ENCODE results near the gene PKNOX1.
"Not testable (repeated sequence)": the region's sequence is repeated elsewhere in the genome, so short reads cannot be mapped to it uniquely, and the experiment has no call there.

PKNOX1 gene

DNA sequence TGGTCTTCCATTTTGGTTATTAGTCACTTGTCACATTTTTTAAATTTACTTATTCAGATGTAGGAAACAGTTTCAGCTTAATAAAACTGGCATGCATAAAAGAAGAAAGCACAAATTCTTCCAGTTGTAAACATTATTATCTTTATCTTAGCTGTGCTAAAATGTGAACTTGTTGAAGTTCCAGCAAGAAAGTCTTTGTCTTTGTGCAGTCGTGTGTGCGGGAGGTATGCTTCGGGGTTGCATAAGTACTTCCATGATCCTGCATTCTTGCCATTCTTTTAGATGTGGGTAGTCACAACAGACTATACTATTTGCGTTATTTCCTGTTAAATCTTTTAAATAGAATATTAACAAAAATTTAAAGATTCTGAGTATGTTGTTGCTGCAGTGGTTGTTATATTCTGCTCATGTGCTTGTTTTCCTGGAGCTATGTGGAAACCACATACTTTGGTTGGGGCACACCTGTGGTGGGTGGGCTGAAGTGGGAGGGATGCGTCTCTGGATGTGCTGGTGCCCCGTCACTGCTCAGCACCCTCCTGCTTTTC is 51.3 kb downstream of the PKNOX1 start:
- Histone ChIP-seq H3K4me3 (ENCODE audit: low read length) (no peak overlapping the region), H3K4me1 (ENCODE audit: control insufficient read depth, low read depth, low read length) (no peaks in the 10 kb centered on the region), H3K27me3 (ENCODE audit: control insufficient read depth, insufficient read depth, low read length) (no peaks in the 10 kb centered on the region), H3K36me3 (ENCODE audit: control insufficient read depth, low read depth, low read length) (peaks cover 41% of the 10 kb centered on the region), H3K9me3 (ENCODE audit: control insufficient read depth, low read depth, low read length) (no peaks in the 10 kb centered on the region), H3K27ac (ENCODE audit: low read length) (no peak overlapping the region), H3K9ac (ENCODE audit: low read length) (no peak overlapping the region)

DNA sequence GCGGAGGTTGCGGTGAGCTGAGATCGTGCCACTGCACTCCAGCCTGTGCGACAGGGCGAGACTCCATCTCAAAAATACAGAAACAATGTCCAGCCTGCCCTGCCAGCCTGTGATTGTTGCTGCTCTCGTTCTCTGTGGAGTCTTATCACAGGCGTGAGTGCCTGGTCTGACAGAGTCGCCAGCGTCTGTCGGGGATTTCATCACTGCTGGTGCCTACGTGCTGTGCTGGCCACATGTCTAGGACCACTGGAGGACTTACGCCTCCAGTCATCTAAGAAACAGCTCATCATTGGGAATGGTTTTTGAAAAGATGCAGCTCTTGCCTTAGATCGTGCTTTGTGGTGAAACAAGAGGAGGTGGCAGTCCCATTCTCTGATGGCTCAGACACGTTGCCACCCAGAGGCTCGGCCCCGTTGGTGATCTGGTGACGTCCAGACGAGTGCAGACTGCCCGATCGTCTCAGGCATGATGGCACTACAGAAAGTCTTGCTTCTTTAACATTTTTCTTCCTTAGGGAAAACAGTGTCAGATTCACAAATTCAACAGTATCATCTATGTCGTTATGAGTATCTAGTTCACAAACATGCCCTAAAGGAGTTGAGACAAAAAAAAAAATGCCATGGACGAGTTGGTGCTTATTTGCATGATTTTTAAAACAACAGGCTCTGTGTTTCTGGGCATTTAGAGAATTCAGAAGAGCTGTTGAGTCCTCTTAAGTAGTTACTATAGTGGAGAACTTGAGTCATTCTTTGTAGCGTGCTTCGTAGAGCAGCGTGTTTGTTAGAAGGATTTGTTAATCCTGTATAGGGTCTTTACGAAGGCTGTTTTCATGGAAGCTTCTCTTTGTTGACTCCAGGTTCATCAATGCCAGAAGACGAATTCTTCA is 53.7 kb downstream of the PKNOX1 start:
- no peak overlapping the region for H3K4me3 ChIP-seq (ENCODE audit: low read length)
- no peaks in the 10 kb centered on the region for H3K4me1 ChIP-seq (ENCODE audit: control insufficient read depth, low read depth, low read length)
- H3K9ac ChIP-seq (ENCODE audit: low read length) = no peak overlapping the region
- H3K9me3 ChIP-seq (ENCODE audit: control insufficient read depth, low read depth, low read length) = no peaks in the 10 kb centered on the region
- no peaks in the 10 kb centered on the region for H3K27me3 ChIP-seq (ENCODE audit: control insufficient read depth, insufficient read depth, low read length)
- H3K36me3 ChIP-seq (ENCODE audit: control insufficient read depth, low read depth, low read length) = peaks cover 37% of the 10 kb centered on the region
- H3K27ac ChIP-seq (ENCODE audit: low read length) = no peak overlapping the region

DNA sequence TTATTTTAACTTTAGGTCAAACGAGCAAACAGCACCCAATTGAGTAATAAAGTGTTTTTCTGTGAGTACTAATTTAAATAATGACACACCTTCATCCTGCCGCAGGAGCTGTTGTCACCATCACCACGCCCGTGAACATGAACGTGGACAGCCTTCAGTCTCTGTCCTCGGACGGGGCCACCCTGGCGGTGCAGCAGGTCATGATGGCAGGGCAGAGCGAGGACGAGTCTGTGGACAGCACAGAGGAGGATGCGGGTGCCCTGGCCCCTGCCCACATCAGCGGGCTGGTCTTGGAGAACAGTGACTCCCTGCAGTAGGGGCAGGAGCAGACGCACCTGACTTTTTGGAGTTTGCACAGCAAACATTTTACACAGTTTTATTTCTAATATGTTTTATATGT is 55.4 kb downstream of the PKNOX1 start:
- Histone ChIP-seq H3K9ac (ENCODE audit: low read length) (no peak overlapping the region), H3K36me3 (ENCODE audit: control insufficient read depth, low read depth, low read length) (peaks cover 38% of the 10 kb centered on the region), H3K4me1 (ENCODE audit: control insufficient read depth, low read depth, low read length) (no peaks in the 10 kb centered on the region), H3K9me3 (ENCODE audit: control insufficient read depth, low read depth, low read length) (no peaks in the 10 kb centered on the region), H3K4me3 (ENCODE audit: low read length) (no peak overlapping the region), H3K27me3 (ENCODE audit: control insufficient read depth, insufficient read depth, low read length) (no peaks in the 10 kb centered on the region), H3K27ac (ENCODE audit: low read length) (no peak overlapping the region)

DNA sequence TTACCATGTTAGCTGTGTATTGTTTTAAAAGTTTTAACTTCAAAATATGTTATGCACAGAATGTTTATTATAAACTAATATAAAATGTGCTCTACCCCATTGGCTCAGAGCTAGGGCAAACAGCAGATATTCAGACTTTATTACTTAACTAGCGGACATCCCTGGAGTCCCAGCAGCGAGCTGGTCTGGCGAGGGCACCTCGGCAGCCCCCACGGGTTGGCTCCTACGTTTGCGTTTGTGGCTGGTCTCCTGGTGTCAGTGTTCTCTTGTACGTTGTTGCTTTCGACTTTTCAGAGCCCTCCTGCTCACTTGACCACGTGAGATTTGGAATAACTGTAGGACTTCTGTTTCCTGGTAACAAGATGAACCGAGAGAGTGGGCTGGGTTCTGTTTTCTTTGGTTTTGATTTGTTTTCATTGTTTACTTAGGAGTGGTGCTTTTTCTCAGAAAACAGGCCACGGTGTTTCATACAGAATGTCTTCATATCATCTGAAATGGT is 56.8 kb downstream of the PKNOX1 start:
- no peak overlapping the region for H3K4me3 ChIP-seq (ENCODE audit: low read length)
- H3K27me3 ChIP-seq (ENCODE audit: control insufficient read depth, insufficient read depth, low read length) = no peaks in the 10 kb centered on the region
- H3K4me1 ChIP-seq (ENCODE audit: control insufficient read depth, low read depth, low read length) = no peaks in the 10 kb centered on the region
- no peaks in the 10 kb centered on the region for H3K9me3 ChIP-seq (ENCODE audit: control insufficient read depth, low read depth, low read length)
- H3K9ac ChIP-seq (ENCODE audit: low read length) = no peak overlapping the region
- H3K27ac ChIP-seq (ENCODE audit: low read length) = no peak overlapping the region
- H3K36me3 ChIP-seq (ENCODE audit: control insufficient read depth, low read depth, low read length) = peaks cover 32% of the 10 kb centered on the region

DNA sequence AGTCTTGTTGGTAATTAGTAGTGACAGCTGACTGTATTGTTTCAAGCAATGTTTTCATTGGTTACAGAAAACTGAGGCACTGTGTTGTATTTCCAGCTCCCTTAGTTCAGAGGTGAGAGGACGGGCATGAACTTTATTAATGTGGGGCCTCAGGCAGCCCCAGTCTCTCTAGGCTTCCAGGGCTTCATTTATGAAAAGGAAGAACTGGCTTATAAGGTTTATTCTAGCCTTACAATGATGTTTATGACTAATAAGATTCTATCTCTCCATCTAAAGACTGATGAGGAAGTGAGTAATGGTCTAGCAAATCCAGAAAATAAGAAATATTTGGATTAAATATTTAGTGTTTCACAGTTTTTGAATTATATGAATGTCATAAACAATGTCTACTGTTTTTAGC is 59.7 kb downstream of the PKNOX1 start:
- H3K27ac ChIP-seq (ENCODE audit: low read length) = no peak overlapping the region
- H3K4me1 ChIP-seq (ENCODE audit: control insufficient read depth, low read depth, low read length) = no peaks in the 10 kb centered on the region
- no peaks in the 10 kb centered on the region for H3K27me3 ChIP-seq (ENCODE audit: control insufficient read depth, insufficient read depth, low read length)
- H3K4me3 ChIP-seq (ENCODE audit: low read length) = no peak overlapping the region
- H3K36me3 ChIP-seq (ENCODE audit: control insufficient read depth, low read depth, low read length) = peaks cover 22% of the 10 kb centered on the region
- H3K9ac ChIP-seq (ENCODE audit: low read length) = no peak overlapping the region
- no peaks in the 10 kb centered on the region for H3K9me3 ChIP-seq (ENCODE audit: control insufficient read depth, low read depth, low read length)

DNA sequence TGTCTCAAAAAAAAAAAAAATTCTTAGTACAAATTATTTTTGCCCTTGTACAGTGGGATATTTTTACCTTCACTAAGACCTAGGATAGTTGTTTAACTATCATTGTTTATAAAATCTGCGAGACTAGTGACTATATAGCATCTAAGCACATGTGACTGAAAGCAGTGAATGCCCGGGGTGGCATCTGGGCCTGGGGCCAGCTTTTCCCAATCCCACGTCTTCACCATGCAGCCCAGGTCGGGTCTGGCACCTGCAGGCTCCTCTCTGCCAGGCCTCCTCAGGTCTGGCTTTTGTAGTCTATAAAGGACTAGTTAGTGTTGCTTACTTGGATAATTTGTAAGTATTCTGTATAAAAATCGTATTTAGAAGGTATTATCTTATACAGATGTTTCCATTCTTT is 60.5 kb downstream of the PKNOX1 start:
- Histone ChIP-seq H3K4me3 (ENCODE audit: low read length) (no peak overlapping the region), H3K9me3 (ENCODE audit: control insufficient read depth, low read depth, low read length) (no peaks in the 10 kb centered on the region), H3K27ac (ENCODE audit: low read length) (no peak overlapping the region), H3K9ac (ENCODE audit: low read length) (no peak overlapping the region), H3K4me1 (ENCODE audit: control insufficient read depth, low read depth, low read length) (no peaks in the 10 kb centered on the region), H3K27me3 (ENCODE audit: control insufficient read depth, insufficient read depth, low read length) (no peaks in the 10 kb centered on the region), H3K36me3 (ENCODE audit: control insufficient read depth, low read depth, low read length) (peaks cover 19% of the 10 kb centered on the region)

DNA sequence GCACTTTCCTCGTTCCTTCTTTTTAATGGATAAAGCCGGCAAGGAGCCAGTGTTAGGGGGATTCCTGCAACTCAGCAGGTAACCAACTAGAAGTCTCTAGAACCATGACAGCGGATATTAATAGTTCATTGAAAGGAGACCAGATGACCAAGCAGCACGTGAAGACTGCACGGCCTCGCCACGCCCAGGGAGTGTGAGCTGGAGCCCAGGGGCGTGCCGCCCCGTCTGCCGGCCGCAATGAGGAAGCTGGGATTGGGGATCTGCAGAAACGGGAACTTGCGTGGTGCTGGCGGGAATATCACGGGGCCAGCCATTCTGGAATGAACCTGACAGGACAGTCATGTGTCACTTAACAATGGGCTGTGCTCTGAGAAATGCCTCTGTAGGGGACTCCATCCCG is 62.5 kb downstream of the PKNOX1 start:
- not testable (repeated sequence) for H3K4me3 ChIP-seq (ENCODE audit: low read length); H3K27me3 ChIP-seq (ENCODE audit: control insufficient read depth, insufficient read depth, low read length); H3K9ac ChIP-seq (ENCODE audit: low read length); H3K36me3 ChIP-seq (ENCODE audit: control insufficient read depth, low read depth, low read length); H3K9me3 ChIP-seq (ENCODE audit: control insufficient read depth, low read depth, low read length); H3K27ac ChIP-seq (ENCODE audit: low read length); H3K4me1 ChIP-seq (ENCODE audit: control insufficient read depth, low read depth, low read length)

DNA sequence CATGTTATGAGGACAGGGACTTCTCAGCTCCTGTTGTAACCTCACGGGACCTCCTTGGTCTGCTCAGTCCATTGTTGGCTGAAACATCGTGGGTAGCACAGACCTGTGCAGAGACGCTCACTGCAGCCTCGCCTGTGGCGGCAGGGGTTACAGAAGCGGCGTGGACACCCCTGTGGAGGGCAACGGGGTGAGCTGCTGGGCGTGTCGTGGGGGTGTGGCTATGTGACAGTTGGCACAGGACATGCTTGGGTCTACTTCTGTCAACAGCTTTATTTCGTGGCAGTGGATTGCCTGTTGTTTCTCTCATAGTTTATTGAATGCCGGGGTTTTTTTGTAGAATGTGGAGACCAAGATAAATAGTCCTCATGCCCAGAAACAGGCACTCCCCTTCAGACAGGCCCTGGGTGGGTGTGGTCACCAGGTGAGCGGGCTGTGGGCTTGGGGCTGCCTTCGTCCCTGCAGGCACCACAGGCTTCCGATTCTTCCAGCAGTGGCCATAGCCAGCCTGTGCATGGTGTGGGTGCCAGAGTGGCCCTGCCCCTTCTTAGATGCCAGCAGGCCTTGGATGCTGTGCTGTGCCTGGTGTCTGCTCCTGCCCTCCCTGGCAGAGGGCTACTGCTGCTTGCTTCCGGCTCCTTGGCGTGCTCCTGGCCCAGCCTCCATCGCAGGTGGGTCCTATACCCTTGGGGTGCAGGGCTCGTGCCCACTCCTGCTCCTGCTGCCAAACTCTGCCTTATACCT is 63.7 kb downstream of the PKNOX1 start:
- H3K9ac ChIP-seq (ENCODE audit: low read length); H3K27me3 ChIP-seq (ENCODE audit: control insufficient read depth, insufficient read depth, low read length); H3K4me1 ChIP-seq (ENCODE audit: control insufficient read depth, low read depth, low read length); H3K36me3 ChIP-seq (ENCODE audit: control insufficient read depth, low read depth, low read length); H3K9me3 ChIP-seq (ENCODE audit: control insufficient read depth, low read depth, low read length); H3K4me3 ChIP-seq (ENCODE audit: low read length); H3K27ac ChIP-seq (ENCODE audit: low read length): not testable (repeated sequence)

DNA sequence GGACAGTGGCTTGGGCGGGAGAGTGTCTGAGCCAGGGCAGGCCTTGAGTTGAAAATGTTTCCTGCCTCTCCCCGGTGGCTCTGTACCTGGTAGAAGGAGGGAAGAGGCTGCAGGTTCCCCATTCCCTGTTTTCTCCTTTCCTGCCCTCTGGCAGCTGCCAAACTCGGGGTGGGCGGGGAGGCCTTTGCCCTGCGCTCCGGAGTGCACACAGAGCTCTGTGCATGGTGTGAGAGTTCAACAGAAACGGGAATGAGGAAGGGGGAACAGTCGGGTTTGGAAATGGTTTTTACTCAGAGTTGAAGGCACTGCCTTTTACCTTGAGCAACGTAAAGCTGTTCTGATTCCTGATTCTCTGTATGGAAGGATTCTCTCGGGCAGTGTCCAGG is 64.3 kb downstream of the PKNOX1 start:
- not testable (repeated sequence) for H3K9me3 ChIP-seq (ENCODE audit: control insufficient read depth, low read depth, low read length); H3K9ac ChIP-seq (ENCODE audit: low read length); H3K4me1 ChIP-seq (ENCODE audit: control insufficient read depth, low read depth, low read length); H3K4me3 ChIP-seq (ENCODE audit: low read length); H3K36me3 ChIP-seq (ENCODE audit: control insufficient read depth, low read depth, low read length); H3K27ac ChIP-seq (ENCODE audit: low read length); H3K27me3 ChIP-seq (ENCODE audit: control insufficient read depth, insufficient read depth, low read length)

DNA sequence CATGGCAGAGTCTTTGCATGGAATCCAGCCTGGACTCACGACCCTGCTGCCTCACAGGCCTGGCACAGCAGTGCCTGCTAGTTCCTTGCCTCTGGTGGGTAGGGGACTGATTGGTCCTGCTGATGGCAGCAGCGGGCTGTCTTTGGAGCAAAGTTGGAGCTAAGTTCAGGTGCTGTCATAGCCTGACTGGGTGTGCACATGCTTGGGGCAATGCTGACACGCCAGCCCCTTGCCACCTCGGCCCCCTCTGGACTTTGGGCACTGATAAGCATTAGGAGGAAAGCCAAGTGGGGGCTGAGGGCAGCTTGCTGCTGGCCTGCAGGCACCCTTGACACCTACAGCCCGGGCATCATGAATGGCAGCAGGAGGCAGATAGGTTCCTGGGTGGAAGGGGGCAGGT is 67.8 kb downstream of the PKNOX1 start:
- not testable (repeated sequence) for H3K9me3 ChIP-seq (ENCODE audit: control insufficient read depth, low read depth, low read length); H3K27ac ChIP-seq (ENCODE audit: low read length)

DNA sequence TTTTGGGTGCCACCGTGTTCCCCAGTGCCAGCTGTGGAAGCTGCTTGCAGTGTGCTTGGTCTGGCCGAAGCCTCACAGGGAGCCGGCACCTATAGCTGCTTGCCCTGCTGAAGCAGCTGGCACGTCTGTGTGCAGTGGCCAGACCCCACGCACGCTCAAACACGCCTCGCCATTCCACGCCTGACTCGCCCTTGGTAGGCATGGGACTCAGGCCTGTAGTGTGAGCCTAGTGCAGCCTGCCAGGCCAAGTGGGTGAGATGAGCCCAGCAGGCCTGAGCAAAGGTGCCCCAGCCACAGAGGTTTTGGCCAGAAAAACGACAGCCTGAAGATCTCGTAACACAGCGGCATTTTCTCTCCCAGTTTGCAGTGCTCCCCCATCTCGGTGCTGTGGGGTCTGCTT is 68.9 kb downstream of the PKNOX1 start:
- not testable (repeated sequence) for H3K4me1 ChIP-seq (ENCODE audit: control insufficient read depth, low read depth, low read length); H3K36me3 ChIP-seq (ENCODE audit: control insufficient read depth, low read depth, low read length); H3K4me3 ChIP-seq (ENCODE audit: low read length); H3K9me3 ChIP-seq (ENCODE audit: control insufficient read depth, low read depth, low read length); H3K27ac ChIP-seq (ENCODE audit: low read length); H3K27me3 ChIP-seq (ENCODE audit: control insufficient read depth, insufficient read depth, low read length); H3K9ac ChIP-seq (ENCODE audit: low read length)

More for the DNA sequence above, 67.8 kb downstream of the PKNOX1 start:
- H3K9ac ChIP-seq (ENCODE audit: low read length); H3K36me3 ChIP-seq (ENCODE audit: control insufficient read depth, low read depth, low read length); H3K4me3 ChIP-seq (ENCODE audit: low read length); H3K4me1 ChIP-seq (ENCODE audit: control insufficient read depth, low read depth, low read length); H3K27me3 ChIP-seq (ENCODE audit: control insufficient read depth, insufficient read depth, low read length): not testable (repeated sequence)
